Stomach smooth muscle (tissue), 2 donors: ENCODE results near the gene POLR2I.

Experiments
- H3K27ac ChIP-seq: one replicate; pipeline ENCODE4 v1.7.0; 2013; ENCODE audit warnings: mild to moderate bottlenecking, low read length, inconsistent platforms
- H3K27me3 ChIP-seq, 2 donors: one replicate each; pipeline ENCODE4 v1.7.0; 2013; ENCODE audit warnings: low read length in 2 of 2; ENCODE audit not compliant: insufficient read depth in 2 of 2, control insufficient read depth in 1 of 2
- H3K36me3 ChIP-seq, 2 donors: one replicate each; pipeline ENCODE4 v1.7.0; 2013; ENCODE audit warnings: low read length in 2 of 2; ENCODE audit not compliant: control insufficient read depth in 2 of 2, insufficient read depth in 2 of 2
- H3K4me1 ChIP-seq: one replicate; pipeline ENCODE4 v1.7.0; 2013; ENCODE audit warnings: low read length; ENCODE audit not compliant: control insufficient read depth, insufficient read depth
- H3K4me3 ChIP-seq, 2 donors: one replicate each; pipeline ENCODE4 v1.7.0; 2013; ENCODE audit warnings: low read length in 2 of 2
- H3K9ac ChIP-seq, 2 donors: one replicate each; pipeline ENCODE4 v1.7.0; 2013; ENCODE audit warnings: low read length in 2 of 2, mild to moderate bottlenecking in 1 of 2
- H3K9me3 ChIP-seq, 2 donors: one replicate each; pipeline ENCODE4 v1.7.0; 2013; ENCODE audit warnings: low read length in 2 of 2; ENCODE audit not compliant: control insufficient read depth in 2 of 2
- donor health status: healthy.
- donor health status: Pancreatic carcinoma.

POLR2I gene

GRCh38 chr19:36128392-36128736, 13.7 kb upstream of the POLR2I start:
- H3K9me3 ChIP-seq: no peaks in the 10 kb centered on the region
- H3K9ac ChIP-seq: peak overlapping the region; percentile 74 to 86
- H3K4me3 ChIP-seq: peak overlapping the region; percentile 45 to 73
- peaks cover 14 to 15% of the 10 kb centered on the region in 2 donors for H3K36me3 ChIP-seq
- peaks cover 16% of the 10 kb centered on the region for H3K4me1 ChIP-seq
- H3K27me3 ChIP-seq: no peaks in the 10 kb centered on the region
- peak overlapping the region; percentile 93 for H3K27ac ChIP-seq

- no peak overlapping the region for H3K27ac ChIP-seq
- H3K4me3 ChIP-seq: no peak overlapping the region
- H3K9ac ChIP-seq: no peak overlapping the region
- no peaks in the 10 kb centered on the region for H3K27me3 ChIP-seq
- H3K4me1 ChIP-seq: peaks cover 16% of the 10 kb centered on the region
- peaks cover 20 to 23% of the 10 kb centered on the region in 2 donors for H3K36me3 ChIP-seq
- H3K9me3 ChIP-seq: no peaks in the 10 kb centered on the region
These were observed 10.9 kb upstream of the POLR2I start for GRCh38 chr19:36125557-36125956.

- Histone ChIP-seq H3K36me3 (peaks cover 23 to 31% of the 10 kb centered on the region in 2 donors), H3K27me3 (no peaks in the 10 kb centered on the region), H3K9ac (no peak overlapping the region), H3K4me1 (peaks cover 5% of the 10 kb centered on the region), H3K4me3 (no peak overlapping the region), H3K27ac (no peak overlapping the region), H3K9me3 (no peaks in the 10 kb centered on the region)
These were observed 6.9 kb upstream of the POLR2I start for GRCh38 chr19:36121486-36122124.

- Histone ChIP-seq H3K9ac (no peak overlapping the region), H3K9me3 (no peaks in the 10 kb centered on the region), H3K27ac (no peak overlapping the region), H3K4me3 (no peak overlapping the region), H3K27me3 (no peaks in the 10 kb centered on the region), H3K36me3 (peaks cover 23 to 31% of the 10 kb centered on the region in 2 donors), H3K4me1 (peaks cover 12% of the 10 kb centered on the region)
These were observed 6.3 kb upstream of the POLR2I start for GRCh38 chr19:36120984-36121358.

- peaks cover 17 to 28% of the 10 kb centered on the region in 2 donors for H3K36me3 ChIP-seq
- H3K9me3 ChIP-seq: no peaks in the 10 kb centered on the region
- H3K27ac ChIP-seq: no peak overlapping the region
- no peak overlapping the region for H3K4me3 ChIP-seq
- H3K4me1 ChIP-seq: peaks cover 14% of the 10 kb centered on the region
- H3K9ac ChIP-seq: no peak overlapping the region
- H3K27me3 ChIP-seq: no peaks in the 10 kb centered on the region
These were observed 5.7 kb upstream of the POLR2I start for GRCh38 chr19:36120092-36120983.

- Histone ChIP-seq H3K27ac (peak overlapping the region; percentile 82), H3K36me3 (peaks cover 9 to 22% of the 10 kb centered on the region in 2 donors), H3K4me1 (peaks cover 34% of the 10 kb centered on the region), H3K4me3 (peak overlapping the region; percentile 86 to 92), H3K27me3 (no peaks in the 10 kb centered on the region), H3K9me3 (no peaks in the 10 kb centered on the region), H3K9ac (peak overlapping the region; percentile 60 to 75)
These were observed 1.6 kb upstream of the POLR2I start for GRCh38 chr19:36116344-36116637.

- H3K9me3 ChIP-seq: no peaks in the 10 kb centered on the region
- H3K4me1 ChIP-seq: peaks cover 34% of the 10 kb centered on the region
These were observed 1.0 kb upstream of the POLR2I start, which contains the start of gene TBCB for GRCh38 chr19:36115453-36116343. Gene TBCB (plus strand): TSS chr19:36115468. CDS start chr19:36115561, 93 bp downstream.

GRCh38 chr19:36113894-36114720, 568 bp downstream of the POLR2I start:
- peaks cover 34% of the 10 kb centered on the region for H3K4me1 ChIP-seq
- peaks cover 9 to 19% of the 10 kb centered on the region in 2 donors for H3K36me3 ChIP-seq
- H3K27me3 ChIP-seq: no peaks in the 10 kb centered on the region
- peak overlapping the region; percentile 82 for H3K27ac ChIP-seq
- peak overlapping the region; percentile 88 to 89 for H3K9ac ChIP-seq
- H3K9me3 ChIP-seq: no peaks in the 10 kb centered on the region
- peak overlapping the region; percentile 84 to 92 for H3K4me3 ChIP-seq

More at GRCh38 chr19:36115453-36116343, 1.0 kb upstream of the POLR2I start, which contains the start of gene TBCB:
- H3K4me3 ChIP-seq: peak within 1 kb of the TSS; percentile 86 to 92
- H3K27me3 ChIP-seq: no peaks in the 10 kb centered on the region
- H3K36me3 ChIP-seq: peaks cover 9 to 25% of the 10 kb centered on the region in 2 donors
- peak within 1 kb of the TSS; percentile 88 to 89 for H3K9ac ChIP-seq
- H3K27ac ChIP-seq: peak within 1 kb of the TSS; percentile 82

GRCh38 chr19:36113425-36113824, 1.2 kb downstream of the POLR2I start:
- peaks cover 34% of the 10 kb centered on the region for H3K4me1 ChIP-seq
- peak overlapping the region in 1 of 2 donors; percentile 89 for H3K9ac ChIP-seq
- H3K9me3 ChIP-seq: no peaks in the 10 kb centered on the region
- no peak overlapping the region for H3K27ac ChIP-seq
- H3K4me3 ChIP-seq: peak overlapping the region in 1 of 2 donors; percentile 92
- H3K27me3 ChIP-seq: no peaks in the 10 kb centered on the region
- peaks cover 9 to 16% of the 10 kb centered on the region in 2 donors for H3K36me3 ChIP-seq

- Histone ChIP-seq H3K4me1 (peaks cover 32% of the 10 kb centered on the region), H3K36me3 (peaks cover 7 to 16% of the 10 kb centered on the region in 2 donors), H3K27ac (no peak overlapping the region), H3K9ac (no peak overlapping the region), H3K27me3 (no peaks in the 10 kb centered on the region), H3K9me3 (no peaks in the 10 kb centered on the region), H3K4me3 (no peak overlapping the region)
These were observed 2.0 kb downstream of the POLR2I start for GRCh38 chr19:36112678-36113077.
